Hematopoietic multipotent progenitor cell treated with erythropoietin and hydrocortisone succinate and interleukin-3 and kit ligand, for 17 days (in vitro differentiated cells): ENCODE data around the gene NAA16.
"Not testable (repeated sequence)": the region's sequence is repeated elsewhere in the genome, so short reads cannot be mapped to it uniquely, and the experiment has no call there.

Experiments
- DNase-seq: peaks from one replicate; pipeline ENCODE4 v3.0.0-alpha.2; 2015; ENCODE audit warnings: low spot score

Gene NAA16

GRCh38 chr13:41310963-41311405 lies at the start of gene NAA16:
NAA16 (plus strand) TSS chr13:41311267; CDS start chr13:41311529, 262 bp downstream.
- DNase-seq: peak; percentile 83

- DNase-seq: peak; percentile 79
These were observed 47.7 kb upstream of the NAA16 start, which contains the start of gene MTRF1 for GRCh38 chr13:41263261-41263971. MTRF1 (minus strand) TSS chr13:41263576; CDS start chr13:41260907, 2,669 bp downstream.

- DNase-seq: no peak
These were observed 44.0 kb upstream of the NAA16 start for GRCh38 chr13:41267106-41267505.

- no peak for DNase-seq
These were observed 42.3 kb upstream of the NAA16 start for GRCh38 chr13:41268764-41269163.

- no peak for DNase-seq
These were observed 39.4 kb upstream of the NAA16 start for GRCh38 chr13:41271456-41272285.

- no peak for DNase-seq
These were observed 37.1 kb upstream of the NAA16 start for GRCh38 chr13:41273831-41274441.

- no peak for DNase-seq
These were observed 36.2 kb upstream of the NAA16 start for GRCh38 chr13:41274881-41275280.

- DNase-seq: no peak
These were observed 34.2 kb upstream of the NAA16 start for GRCh38 chr13:41276824-41277223.

GRCh38 chr13:41279156-41279555 lies 31.9 kb upstream of the NAA16 start:
- DNase-seq: not testable (repeated sequence)

- DNase-seq: no peak
These were observed 28.9 kb upstream of the NAA16 start for GRCh38 chr13:41282129-41282571.

- no peak for DNase-seq
These were observed 26.4 kb upstream of the NAA16 start for GRCh38 chr13:41284512-41285288.

- no peak for DNase-seq
These were observed 24.7 kb upstream of the NAA16 start for GRCh38 chr13:41286370-41286769.

- DNase-seq: no peak
These were observed 21.6 kb upstream of the NAA16 start for GRCh38 chr13:41289463-41289881.

- DNase-seq: no peak
These were observed 19.8 kb upstream of the NAA16 start for GRCh38 chr13:41291246-41291645.

GRCh38 chr13:41293272-41293671 lies 17.8 kb upstream of the NAA16 start:
- no peak for DNase-seq

GRCh38 chr13:41294914-41295313 lies 16.2 kb upstream of the NAA16 start:
- no peak for DNase-seq

GRCh38 chr13:41295973-41296372 lies 15.1 kb upstream of the NAA16 start:
- no peak for DNase-seq

- DNase-seq: no peak
These were observed 14.0 kb upstream of the NAA16 start for GRCh38 chr13:41296879-41297646.

GRCh38 chr13:41299316-41300094 lies 11.6 kb upstream of the NAA16 start:
- no peak for DNase-seq

GRCh38 chr13:41302743-41303142 lies 8.3 kb upstream of the NAA16 start:
- DNase-seq: no peak
